HG02885 (cell line): ENCODE data around the gene RNF214.

Source experiments
- ATAC-seq: cut with Tn5 transposase; IDR thresholded peaks from one replicate; pipeline ENCODE4 v1.9.1; 2021; ENCODE audit warnings: mild to moderate bottlenecking; ENCODE audit not compliant: unreplicated experiment, poor library complexity

Gene RNF214

GRCh38 chr11:117273550-117274289, 41.2 kb downstream of the RNF214 start:
- ATAC-seq, result no peak

- no peak for ATAC-seq
These were observed 45.9 kb downstream of the RNF214 start for GRCh38 chr11:117278347-117278746.

GRCh38 chr11:117279711-117280376, 47.4 kb downstream of the RNF214 start:
- ATAC-seq, result no peak

- ATAC-seq, result no peak
These were observed 48.7 kb downstream of the RNF214 start for GRCh38 chr11:117281159-117281558.

- no peak for ATAC-seq
These were observed 49.4 kb downstream of the RNF214 start for GRCh38 chr11:117281869-117282268.

GRCh38 chr11:117282956-117283355, 50.5 kb downstream of the RNF214 start:
- no peak for ATAC-seq

GRCh38 chr11:117284053-117284452, 51.6 kb downstream of the RNF214 start:
- ATAC-seq, result no peak

- no peak for ATAC-seq
These were observed 54.1 kb downstream of the RNF214 start for GRCh38 chr11:117286588-117286987.

- ATAC-seq, result no peak
These were observed 55.2 kb downstream of the RNF214 start for GRCh38 chr11:117287668-117288067.

GRCh38 chr11:117289795-117290194, 57.3 kb downstream of the RNF214 start:
- no peak for ATAC-seq

GRCh38 chr11:117290809-117291396, 58.4 kb downstream of the RNF214 start, which contains the start of gene BACE1-AS:
Gene BACE1-AS, plus strand, starts transcription at chr11:117291346.
- no peak for ATAC-seq

GRCh38 chr11:117292616-117293015, 60.1 kb downstream of the RNF214 start:
- no peak for ATAC-seq

- ATAC-seq, result no peak
These were observed 63.1 kb downstream of the RNF214 start for GRCh38 chr11:117295438-117296137.

GRCh38 chr11:117296881-117297280, 64.4 kb downstream of the RNF214 start:
- ATAC-seq, result no peak

- no peak for ATAC-seq
These were observed 65.7 kb downstream of the RNF214 start for GRCh38 chr11:117298195-117298594.

GRCh38 chr11:117299351-117300282, 67.1 kb downstream of the RNF214 start:
- no peak for ATAC-seq

GRCh38 chr11:117300283-117300663, 67.8 kb downstream of the RNF214 start:
- ATAC-seq, result no peak

- ATAC-seq, result no peak
These were observed 68.3 kb downstream of the RNF214 start for GRCh38 chr11:117300773-117301172.

- ATAC-seq, result no peak
These were observed 69.8 kb downstream of the RNF214 start for GRCh38 chr11:117302228-117302627.

GRCh38 chr11:117303101-117303500, 70.6 kb downstream of the RNF214 start:
- ATAC-seq, result no peak
